Measurements from ENCODE around the gene SCAF8. TPM values are rescaled to one million over a fixed set of nuclear protein-coding genes. Genes with fewer than 3 reads are reported as not detected.

The SCAF8 gene
- total and polyA plus RNA-seq, 10 donors: 10.5 to 60.7 (median 52.2) TPM

GRCh38 chr6:154689493-154690255 is 43.5 kb upstream of the SCAF8 start:
- 78 to 85% (median 84%) methylated on average over 5 of the region's 5 CpGs for WGBS, 5 donors
- H3K4me3 ChIP-seq: no peak overlapping the region
- H3K9me3 ChIP-seq: no peaks in the 10 kb centered on the region
- no peak for TF ChIP-seq CTCF (IDR thresholded peaks at IDR 0.05 in 8 of 11, conservative IDR thresholded peaks at IDR 0.05 in 3 of 11)
- TF ChIP-seq POLR2AphosphoS5 (IDR thresholded peaks at IDR 0.05): no peak
- no peak for TF ChIP-seq POLR2A (IDR thresholded peaks at IDR 0.05)
- intact Hi-C loops (cut with DNase I; ENCODE audit: low total_unique reads): no loop called here
- no peaks in the 10 kb centered on the region for H3K36me3 ChIP-seq
- DNase-seq: no peak
- H3K4me1 ChIP-seq: peaks cover 0 to 12% (median under 1%) of the 10 kb centered on the region in 6 donors
- no peak overlapping the region for H3K27ac ChIP-seq
- no peaks in the 10 kb centered on the region for H3K27me3 ChIP-seq (replicated peaks in 1 of 7)

- Histone ChIP-seq H3K4me3 (no peak overlapping the region), H3K27ac (no peak overlapping the region), H3K36me3 (no peaks in the 10 kb centered on the region), H3K4me1 (peaks cover 0 to 9% (median 0%) of the 10 kb centered on the region in 6 donors), H3K9me3 (no peaks in the 10 kb centered on the region), H3K27me3 (replicated peaks in 1 of 7) (no peaks in the 10 kb centered on the region)
- TF ChIP-seq POLR2A (IDR thresholded peaks at IDR 0.05) (no peak), CTCF (IDR thresholded peaks at IDR 0.05 in 8 of 11, conservative IDR thresholded peaks at IDR 0.05 in 3 of 11) (no peak), POLR2AphosphoS5 (IDR thresholded peaks at IDR 0.05) (no peak)
- no peak for DNase-seq
- intact Hi-C loops (cut with DNase I; ENCODE audit: low total_unique reads): no loop called here
- WGBS, 5 donors: 87 to 97% (median 92%) methylated on average over 4 of the region's 4 CpGs
Measured at GRCh38 chr6:154690857-154691256, 42.4 kb upstream of the SCAF8 start.

GRCh38 chr6:154696661-154697060 is 36.6 kb upstream of the SCAF8 start:
- intact Hi-C loops (cut with DNase I; ENCODE audit: low total_unique reads): no loop called here
- DNase-seq: no peak
- Histone ChIP-seq H3K9me3 (no peaks in the 10 kb centered on the region), H3K4me1 (no peaks in the 10 kb centered on the region), H3K4me3 (no peak overlapping the region), H3K36me3 (no peaks in the 10 kb centered on the region), H3K27me3 (replicated peaks in 1 of 7) (no peaks in the 10 kb centered on the region), H3K27ac (no peak overlapping the region)
- TF ChIP-seq CTCF (IDR thresholded peaks at IDR 0.05 in 8 of 11, conservative IDR thresholded peaks at IDR 0.05 in 3 of 11): no peak
- no peak for TF ChIP-seq POLR2AphosphoS5 (IDR thresholded peaks at IDR 0.05)
- no peak for TF ChIP-seq POLR2A (IDR thresholded peaks at IDR 0.05)
- 83 to 100% (median 88%) methylated on average over 1 of the region's 1 CpG for WGBS, 5 donors

- Histone ChIP-seq H3K4me3 (no peak overlapping the region), H3K27ac (no peak overlapping the region), H3K4me1 (no peaks in the 10 kb centered on the region), H3K9me3 (no peaks in the 10 kb centered on the region), H3K36me3 (no peaks in the 10 kb centered on the region), H3K27me3 (replicated peaks in 1 of 7) (no peaks in the 10 kb centered on the region)
- intact Hi-C loops (cut with DNase I; ENCODE audit: low total_unique reads): no loop called here
- TF ChIP-seq CTCF (IDR thresholded peaks at IDR 0.05 in 8 of 11, conservative IDR thresholded peaks at IDR 0.05 in 3 of 11) (no peak), POLR2AphosphoS5 (IDR thresholded peaks at IDR 0.05) (no peak), POLR2A (IDR thresholded peaks at IDR 0.05) (no peak)
- no peak for DNase-seq
- 74 to 83% (median 76%) methylated on average over 4 of the region's 4 CpGs for WGBS, 5 donors
Measured at GRCh38 chr6:154703124-154703523, 30.1 kb upstream of the SCAF8 start.

All from spleen (tissue), 11 donors.